ENCODE measurements around the gene STXBP5.

DNA sequence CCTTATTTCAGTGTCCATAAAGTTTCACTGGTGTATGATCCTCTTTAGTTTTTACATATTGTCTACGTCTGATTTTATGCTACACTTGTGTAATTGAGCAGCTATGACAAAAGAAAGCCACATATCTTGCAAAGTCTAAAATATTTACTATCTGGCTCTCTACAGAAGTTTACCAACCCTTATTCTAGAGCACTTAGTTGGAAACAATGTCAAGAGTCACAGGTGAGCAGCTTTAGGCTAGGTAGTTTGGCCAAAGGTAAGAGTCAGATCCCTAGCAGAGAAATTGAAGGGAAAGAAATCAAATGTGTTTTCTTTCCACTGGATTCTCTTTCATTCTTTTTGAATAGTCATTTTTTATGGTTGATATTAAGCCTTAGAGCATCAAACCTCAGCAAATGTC is 34.7 kb upstream of the STXBP5 start:
- no peak for TF ChIP-seq POLR2A (IDR thresholded peaks at IDR 0.05; ENCODE audit: low read length)
- TF ChIP-seq NFE2L2 (conservative IDR thresholded peaks at IDR 0.05; ENCODE audit: low read length) = no peak
- TF ChIP-seq, protein P1, sequence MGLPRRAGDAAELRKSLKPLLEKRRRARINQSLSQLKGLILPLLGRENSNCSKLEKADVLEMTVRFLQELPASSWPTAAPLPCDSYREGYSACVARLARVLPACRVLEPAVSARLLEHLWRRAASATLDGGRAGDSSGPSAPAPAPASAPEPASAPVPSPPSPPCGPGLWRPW (IDR thresholded peaks at IDR 0.05) = no peak
- TF ChIP-seq, protein P2, sequence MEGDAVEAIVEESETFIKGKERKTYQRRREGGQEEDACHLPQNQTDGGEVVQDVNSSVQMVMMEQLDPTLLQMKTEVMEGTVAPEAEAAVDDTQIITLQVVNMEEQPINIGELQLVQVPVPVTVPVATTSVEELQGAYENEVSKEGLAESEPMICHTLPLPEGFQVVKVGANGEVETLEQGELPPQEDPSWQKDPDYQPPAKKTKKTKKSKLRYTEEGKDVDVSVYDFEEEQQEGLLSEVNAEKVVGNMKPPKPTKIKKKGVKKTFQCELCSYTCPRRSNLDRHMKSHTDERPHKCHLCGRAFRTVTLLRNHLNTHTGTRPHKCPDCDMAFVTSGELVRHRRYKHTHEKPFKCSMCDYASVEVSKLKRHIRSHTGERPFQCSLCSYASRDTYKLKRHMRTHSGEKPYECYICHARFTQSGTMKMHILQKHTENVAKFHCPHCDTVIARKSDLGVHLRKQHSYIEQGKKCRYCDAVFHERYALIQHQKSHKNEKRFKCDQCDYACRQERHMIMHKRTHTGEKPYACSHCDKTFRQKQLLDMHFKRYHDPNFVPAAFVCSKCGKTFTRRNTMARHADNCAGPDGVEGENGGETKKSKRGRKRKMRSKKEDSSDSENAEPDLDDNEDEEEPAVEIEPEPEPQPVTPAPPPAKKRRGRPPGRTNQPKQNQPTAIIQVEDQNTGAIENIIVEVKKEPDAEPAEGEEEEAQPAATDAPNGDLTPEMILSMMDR (IDR thresholded peaks at IDR 0.05) = no peak

All from A549 (cell line).